ENCODE measurements around the gene SEC63. TPM values are rescaled to one million over a fixed set of nuclear protein-coding genes. Genes with fewer than 3 reads are reported as not detected.
"Not testable (repeated sequence)": the region's sequence is repeated elsewhere in the genome, so short reads cannot be mapped to it uniquely, and the experiment has no call there.

The SEC63 gene
- total RNA-seq, 1 donor from 2014 or later = 94.4 TPM

DNA sequence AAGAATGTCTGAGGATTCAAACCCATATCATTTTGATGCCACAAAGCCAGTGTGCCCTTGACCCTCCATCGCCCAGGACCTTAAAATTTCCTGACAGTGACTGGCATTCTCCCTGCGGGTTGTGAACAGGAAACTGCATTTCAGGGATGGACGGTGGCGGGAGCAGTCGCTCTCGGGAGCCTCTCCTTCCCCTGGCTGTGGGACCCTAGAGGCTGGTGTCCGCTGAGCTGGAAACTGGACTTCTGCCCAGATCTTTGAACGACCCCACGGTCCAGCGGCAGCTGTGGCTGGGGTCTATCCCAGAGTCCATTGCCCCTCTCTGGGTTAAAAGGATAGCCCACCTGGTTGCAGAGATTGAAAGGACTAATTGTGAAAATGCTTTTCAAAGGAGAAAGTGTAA is 1.4 kb upstream of the SEC63 start:
- peaks cover 14% of the 10 kb centered on the region for H3K36me3 Mint-ChIP-seq (ENCODE audit: low read depth)
- intact Hi-C loops (cut with micrococcal nuclease) = loop anchor here (2.0 to 10.0 kb wide), 9 partner anchors 115 to 1423 kb away; partner anchors contain the start of genes CD164, CEP57L1, OSTM1 and PDSS2
- no peak overlapping the region for H3K4me3 Mint-ChIP-seq
- no peak overlapping the region for H3K27ac Mint-ChIP-seq
- H3K9me3 Mint-ChIP-seq = no peaks in the 10 kb centered on the region
- H3K27me3 Mint-ChIP-seq = peaks cover 5% of the 10 kb centered on the region
- DNase-seq = no peak
- H3K4me1 Mint-ChIP-seq = peaks cover 23% of the 10 kb centered on the region

GRCh38 chr6:107958689-107959362 is 818 bp upstream of the SEC63 start:
- not testable (repeated sequence) for H3K27me3 Mint-ChIP-seq, DNase-seq, H3K9me3 Mint-ChIP-seq
- intact Hi-C loops (cut with micrococcal nuclease) = loop anchor here (1.0 to 10.0 kb wide), 10 partner anchors 116 to 1424 kb away; partner anchors contain the start of genes AFG1L, CD164, CEP57L1 and OSTM1
- Mint-ChIP-seq H3K27ac (peak overlapping the region; percentile 96), H3K36me3 (ENCODE audit: low read depth) (peaks cover 14% of the 10 kb centered on the region), H3K4me1 (peaks cover 22% of the 10 kb centered on the region), H3K4me3 (peak overlapping the region; percentile 98)

- H3K27me3 Mint-ChIP-seq = peaks cover 5% of the 10 kb centered on the region
- H3K4me3 Mint-ChIP-seq = peak overlapping the region; percentile 98
- peak; percentile 89 for DNase-seq
- H3K36me3 Mint-ChIP-seq (ENCODE audit: low read depth) = peaks cover 14% of the 10 kb centered on the region
- intact Hi-C loops (cut with micrococcal nuclease) = loop anchor here (2.0 to 10.0 kb wide), 7 partner anchors 135 to 1137 kb away; partner anchors contain the start of genes CEP57L1, PDSS2, SCML4 and SESN1
- peak overlapping the region; percentile 99 for H3K27ac Mint-ChIP-seq
- H3K9me3 Mint-ChIP-seq = no peaks in the 10 kb centered on the region
- H3K4me1 Mint-ChIP-seq = peaks cover 22% of the 10 kb centered on the region
These were observed 600 bp downstream of the SEC63 start for GRCh38 chr6:107957308-107957908.

GRCh38 chr6:107956586-107957307 is 1.3 kb downstream of the SEC63 start:
- no peak for DNase-seq
- Mint-ChIP-seq H3K27me3 (peaks cover 5% of the 10 kb centered on the region), H3K4me1 (peaks cover 22% of the 10 kb centered on the region), H3K27ac (peak overlapping the region; percentile 99), H3K4me3 (peak overlapping the region; percentile 98), H3K36me3 (ENCODE audit: low read depth) (peaks cover 15% of the 10 kb centered on the region), H3K9me3 (no peaks in the 10 kb centered on the region)
- intact Hi-C loops (cut with micrococcal nuclease) = loop anchor here (2.0 to 10.0 kb wide), 7 partner anchors 134 to 1138 kb away; partner anchors contain the start of genes CEP57L1, PDSS2, SCML4 and SESN1

DNA sequence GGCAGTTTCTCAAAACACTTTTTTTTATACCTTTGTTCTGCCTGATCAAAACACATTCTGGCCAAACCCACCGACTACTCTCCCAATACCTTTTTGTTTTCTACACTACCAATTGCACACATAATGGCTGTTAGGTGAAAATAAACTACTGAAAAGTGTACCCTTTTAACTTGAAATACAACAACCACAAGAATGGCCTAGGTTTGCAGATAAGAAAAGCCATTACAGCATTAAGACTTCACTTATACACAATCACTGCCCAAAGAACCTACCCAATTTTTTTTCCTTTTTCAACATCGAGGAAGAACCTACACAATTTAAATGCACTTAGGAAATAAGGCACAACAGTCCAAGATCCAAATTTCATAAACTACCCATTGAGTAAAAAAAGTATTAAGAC is 1.8 kb downstream of the SEC63 start:
- DNase-seq = no peak
- H3K27me3 Mint-ChIP-seq = peaks cover 5% of the 10 kb centered on the region
- H3K4me3 Mint-ChIP-seq = peak overlapping the region; percentile 98
- peaks cover 15% of the 10 kb centered on the region for H3K36me3 Mint-ChIP-seq (ENCODE audit: low read depth)
- intact Hi-C loops (cut with micrococcal nuclease) = loop anchor here (2.0 to 10.0 kb wide), 7 partner anchors 134 to 1139 kb away; partner anchors contain the start of genes CEP57L1, PDSS2, SCML4 and SESN1
- no peaks in the 10 kb centered on the region for H3K9me3 Mint-ChIP-seq
- H3K27ac Mint-ChIP-seq = peak overlapping the region; percentile 99
- peaks cover 24% of the 10 kb centered on the region for H3K4me1 Mint-ChIP-seq

GRCh38 chr6:107953858-107954414 is 4.1 kb downstream of the SEC63 start:
- H3K27ac Mint-ChIP-seq, H3K4me3 Mint-ChIP-seq, H3K27me3 Mint-ChIP-seq, DNase-seq, H3K9me3 Mint-ChIP-seq: not testable (repeated sequence)
- H3K4me1 Mint-ChIP-seq = peaks cover 28% of the 10 kb centered on the region
- intact Hi-C loops (cut with micrococcal nuclease) = loop anchor here (10.0 kb wide), 2 partner anchors 279 to 1141 kb away; partner anchors contain the start of genes CEP57L1 and SESN1
- H3K36me3 Mint-ChIP-seq (ENCODE audit: low read depth) = peaks cover 17% of the 10 kb centered on the region

DNA sequence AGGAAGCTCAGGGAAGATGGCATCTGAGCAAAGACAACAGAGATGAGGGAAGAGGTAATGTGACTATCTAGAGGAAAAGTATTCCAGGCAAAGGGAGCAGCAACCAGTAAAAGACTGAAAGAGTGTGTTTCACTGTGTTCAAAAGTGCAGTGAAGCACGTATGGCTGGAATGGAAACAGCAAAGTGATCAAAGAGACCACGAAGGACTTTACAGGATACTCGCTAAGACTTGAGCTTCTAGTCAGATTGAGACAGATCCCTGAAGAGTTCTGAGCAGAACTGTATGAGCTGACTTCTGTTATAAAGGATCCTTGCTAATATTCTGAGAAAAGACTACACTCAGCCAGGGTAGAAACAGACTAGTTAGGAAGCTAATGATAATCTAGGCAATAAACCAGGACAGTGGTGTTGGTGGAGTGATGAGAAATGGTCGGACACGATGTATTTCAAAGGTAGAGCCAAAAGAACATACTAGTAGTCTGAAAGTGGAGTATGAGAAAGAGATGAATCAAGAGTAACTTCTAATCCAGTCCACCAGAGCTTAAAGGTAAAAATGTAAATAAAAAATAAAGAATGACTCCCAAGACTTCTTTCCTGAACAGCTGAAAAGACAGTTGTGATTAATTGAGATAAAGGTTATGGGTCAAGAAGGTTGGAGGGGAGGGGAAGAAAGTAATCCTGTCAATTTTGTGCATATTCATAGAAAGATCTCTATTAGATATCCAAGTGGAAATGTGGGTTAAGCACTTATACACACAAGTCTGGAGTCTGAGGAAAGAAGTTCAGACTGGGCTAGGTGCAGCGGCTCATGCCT is 14.2 kb downstream of the SEC63 start:
- Mint-ChIP-seq H3K4me1 (peaks cover 24% of the 10 kb centered on the region), H3K27ac (peak overlapping the region; percentile 57), H3K9me3 (no peaks in the 10 kb centered on the region), H3K36me3 (ENCODE audit: low read depth) (peaks cover 7% of the 10 kb centered on the region), H3K4me3 (no peak overlapping the region), H3K27me3 (no peaks in the 10 kb centered on the region)
- intact Hi-C loops (cut with micrococcal nuclease) = no loop called here
- DNase-seq = peak; percentile 61

DNA sequence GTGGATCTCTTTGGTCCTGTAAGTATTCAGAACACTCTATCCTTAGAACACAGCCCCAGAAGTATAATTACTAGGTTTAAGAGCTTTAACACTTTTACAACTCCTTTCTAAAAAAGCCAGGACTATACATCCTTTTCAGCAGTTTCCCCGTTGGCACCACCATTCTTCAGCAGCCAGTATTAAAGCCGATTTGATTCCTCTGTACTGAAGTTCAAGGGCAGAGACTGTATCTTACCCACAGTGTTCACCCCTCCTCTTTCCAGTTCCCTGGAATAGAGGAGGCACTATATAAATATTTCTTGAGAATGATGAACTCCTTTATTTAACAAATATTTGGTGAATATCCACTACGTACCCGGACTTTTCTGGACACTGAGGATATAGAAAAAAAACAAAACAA is 15.9 kb downstream of the SEC63 start:
- no peak overlapping the region for H3K4me3 Mint-ChIP-seq
- intact Hi-C loops (cut with micrococcal nuclease) = no loop called here
- H3K27ac Mint-ChIP-seq = no peak overlapping the region
- H3K27me3 Mint-ChIP-seq = no peaks in the 10 kb centered on the region
- no peak for DNase-seq
- H3K4me1 Mint-ChIP-seq = peaks cover 13% of the 10 kb centered on the region
- no peaks in the 10 kb centered on the region for H3K9me3 Mint-ChIP-seq
- peaks cover 9% of the 10 kb centered on the region for H3K36me3 Mint-ChIP-seq (ENCODE audit: low read depth)

DNA sequence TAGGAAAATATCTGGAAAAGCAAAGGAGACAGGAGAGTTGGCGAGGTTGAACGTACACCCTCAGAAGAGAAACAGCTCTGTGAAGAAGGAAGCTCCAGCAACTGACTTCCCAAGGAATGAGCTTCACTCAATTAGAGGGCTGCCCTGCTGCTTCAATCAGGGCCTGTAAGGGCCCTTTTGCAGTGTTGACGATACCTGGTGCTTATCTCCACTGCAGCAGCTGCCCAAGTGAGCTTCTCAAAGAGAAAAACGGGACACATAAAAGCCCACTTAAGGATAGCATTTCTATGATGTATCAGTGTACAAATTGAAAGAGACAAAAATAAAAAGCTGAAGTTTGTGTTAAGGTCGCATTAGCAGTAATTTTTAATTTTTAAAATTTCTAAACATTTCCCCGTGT is 16.4 kb downstream of the SEC63 start:
- DNase-seq = no peak
- Mint-ChIP-seq H3K4me1 (peaks cover 13% of the 10 kb centered on the region), H3K27me3 (no peaks in the 10 kb centered on the region), H3K4me3 (no peak overlapping the region), H3K36me3 (ENCODE audit: low read depth) (peaks cover 11% of the 10 kb centered on the region), H3K9me3 (no peaks in the 10 kb centered on the region), H3K27ac (no peak overlapping the region)
- intact Hi-C loops (cut with micrococcal nuclease) = no loop called here

- H3K27ac Mint-ChIP-seq = no peak overlapping the region
- peaks cover 12% of the 10 kb centered on the region for H3K36me3 Mint-ChIP-seq (ENCODE audit: low read depth)
- no peak overlapping the region for H3K4me3 Mint-ChIP-seq
These were observed 16.8 kb downstream of the SEC63 start for GRCh38 chr6:107941199-107941598.

GRCh38 chr6:107936910-107937292 is 21.1 kb downstream of the SEC63 start:
- H3K9me3 Mint-ChIP-seq; H3K27ac Mint-ChIP-seq; DNase-seq; H3K4me1 Mint-ChIP-seq; intact Hi-C loops (cut with micrococcal nuclease); H3K27me3 Mint-ChIP-seq; H3K4me3 Mint-ChIP-seq: not testable (repeated sequence)
- H3K36me3 Mint-ChIP-seq (ENCODE audit: low read depth) = peaks cover 26% of the 10 kb centered on the region

More at GRCh38 chr6:107941199-107941598, 16.8 kb downstream of the SEC63 start:
- Mint-ChIP-seq H3K9me3 (no peaks in the 10 kb centered on the region), H3K27me3 (no peaks in the 10 kb centered on the region), H3K4me1 (peaks cover 13% of the 10 kb centered on the region)
- no peak for DNase-seq
- intact Hi-C loops (cut with micrococcal nuclease) = no loop called here

GRCh38 chr6:107936162-107936909 is 21.7 kb downstream of the SEC63 start:
- Mint-ChIP-seq H3K27ac (no peak overlapping the region), H3K9me3 (peaks cover 4% of the 10 kb centered on the region), H3K27me3 (no peaks in the 10 kb centered on the region), H3K36me3 (ENCODE audit: low read depth) (peaks cover 28% of the 10 kb centered on the region), H3K4me3 (no peak overlapping the region), H3K4me1 (peaks cover 7% of the 10 kb centered on the region)
- DNase-seq = no peak
- intact Hi-C loops (cut with micrococcal nuclease) = no loop called here
